HPDE6-E6E7 (cell line): ENCODE results near the gene ANXA4.
"Not testable (repeated sequence)": the region's sequence is repeated elsewhere in the genome, so short reads cannot be mapped to it uniquely, and the experiment has no call there.

Experiments
- DNase-seq: peaks from one replicate; pipeline ENCODE4 v3.0.0; 2011; ENCODE audit warnings: missing footprints; ENCODE audit errors: extremely low spot score

Gene ANXA4

DNA sequence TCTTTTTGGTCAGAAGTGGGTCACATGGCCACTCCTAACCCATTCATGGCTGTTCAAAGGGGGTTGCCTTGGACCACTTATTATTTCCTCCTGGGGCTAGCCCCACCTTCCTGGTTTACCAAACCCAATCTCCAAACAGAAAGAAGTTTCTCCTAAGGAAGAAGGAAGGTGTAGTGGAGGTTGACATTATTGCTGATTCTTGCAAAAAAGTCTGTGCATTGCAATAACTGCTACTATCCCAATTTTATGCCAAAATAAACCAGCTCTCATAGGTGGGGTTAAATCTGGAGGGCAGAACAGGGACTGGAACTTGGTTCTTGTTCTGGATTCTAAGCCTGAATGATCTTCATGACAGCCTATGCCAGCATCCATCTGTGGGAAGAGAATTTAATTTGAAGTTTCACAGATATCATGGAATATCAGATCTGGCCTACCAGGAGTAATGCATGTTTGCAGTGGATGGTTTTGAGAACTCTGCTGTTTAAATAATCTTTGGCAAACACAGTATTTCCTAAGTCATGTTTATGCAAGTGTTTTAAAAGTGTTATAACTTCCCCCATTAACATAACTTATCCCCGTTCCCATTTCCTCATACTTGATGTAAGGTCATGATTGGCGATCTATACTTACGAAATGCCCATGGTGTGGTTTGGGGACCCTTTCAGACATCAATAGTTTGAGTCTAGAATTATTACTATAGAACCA is 11.9 kb downstream of the ANXA4 start:
- DNase-seq = no peak

DNA sequence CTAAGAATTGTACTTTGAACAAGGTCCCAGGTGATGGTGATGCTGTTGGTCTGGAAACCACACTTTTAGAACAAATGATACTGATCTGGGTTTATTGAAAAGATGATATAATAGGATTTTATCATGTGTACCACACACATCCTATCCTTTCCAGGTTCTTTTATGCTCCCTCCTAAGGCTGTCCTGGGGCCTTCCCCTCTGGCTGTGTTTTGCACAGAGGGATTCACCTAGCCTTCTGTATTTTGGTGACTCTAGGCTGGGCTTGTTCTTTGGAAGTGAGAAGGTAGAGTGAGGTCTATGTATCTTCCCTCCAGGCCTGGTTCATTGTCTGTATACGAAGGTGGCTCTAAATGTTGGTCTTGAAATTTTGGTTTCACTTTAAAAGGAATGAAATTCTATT is 12.7 kb downstream of the ANXA4 start:
- DNase-seq = no peak

DNA sequence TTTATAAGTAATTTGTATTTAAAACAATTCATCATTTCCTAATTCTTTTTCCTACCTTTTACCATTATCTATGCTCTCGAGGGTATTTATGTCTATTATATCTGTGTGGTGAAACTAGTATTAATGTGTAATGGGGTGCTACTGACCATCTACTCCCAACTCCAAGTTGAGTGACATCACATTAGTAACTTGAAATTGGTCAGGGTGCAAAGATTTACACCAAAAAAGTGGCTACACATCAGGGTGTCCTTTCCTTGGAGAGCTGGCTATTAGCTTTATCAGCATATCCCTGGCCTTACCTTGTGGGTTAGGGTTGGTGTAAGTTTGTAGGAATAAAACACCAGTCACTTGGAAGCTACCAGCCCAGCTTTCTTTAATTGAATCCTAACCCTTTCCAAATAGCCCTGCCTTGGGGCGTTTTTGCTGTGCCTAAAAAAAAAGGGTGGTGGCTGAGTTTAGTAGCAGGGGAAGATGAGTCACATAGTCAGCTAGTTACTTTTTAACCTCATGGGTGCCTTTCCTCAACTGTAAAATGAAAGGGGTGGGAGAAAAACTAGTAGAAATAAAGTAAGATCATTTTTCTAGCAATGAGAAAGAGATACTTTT is 14.0 kb downstream of the ANXA4 start:
- DNase-seq = peak; percentile 78

DNA sequence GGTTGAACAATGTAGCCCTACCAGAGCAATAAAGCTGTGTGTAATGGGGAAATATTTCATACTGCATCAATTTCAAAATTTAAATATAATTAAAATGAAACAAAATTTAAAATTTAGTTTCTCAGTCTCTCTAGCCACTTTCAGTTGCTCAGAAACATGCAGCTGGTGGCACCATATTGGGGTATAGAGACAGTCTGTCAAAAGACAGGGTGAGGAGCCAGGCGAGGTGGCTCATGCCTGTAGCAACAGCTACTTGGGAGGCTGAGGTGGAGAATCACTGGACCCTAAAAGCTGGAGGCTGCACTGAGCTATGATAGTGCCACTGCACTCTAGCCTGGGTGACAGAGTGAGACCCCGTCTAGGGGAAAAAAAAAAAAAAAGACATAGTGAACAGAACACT is 20.1 kb downstream of the ANXA4 start:
- no peak for DNase-seq

DNA sequence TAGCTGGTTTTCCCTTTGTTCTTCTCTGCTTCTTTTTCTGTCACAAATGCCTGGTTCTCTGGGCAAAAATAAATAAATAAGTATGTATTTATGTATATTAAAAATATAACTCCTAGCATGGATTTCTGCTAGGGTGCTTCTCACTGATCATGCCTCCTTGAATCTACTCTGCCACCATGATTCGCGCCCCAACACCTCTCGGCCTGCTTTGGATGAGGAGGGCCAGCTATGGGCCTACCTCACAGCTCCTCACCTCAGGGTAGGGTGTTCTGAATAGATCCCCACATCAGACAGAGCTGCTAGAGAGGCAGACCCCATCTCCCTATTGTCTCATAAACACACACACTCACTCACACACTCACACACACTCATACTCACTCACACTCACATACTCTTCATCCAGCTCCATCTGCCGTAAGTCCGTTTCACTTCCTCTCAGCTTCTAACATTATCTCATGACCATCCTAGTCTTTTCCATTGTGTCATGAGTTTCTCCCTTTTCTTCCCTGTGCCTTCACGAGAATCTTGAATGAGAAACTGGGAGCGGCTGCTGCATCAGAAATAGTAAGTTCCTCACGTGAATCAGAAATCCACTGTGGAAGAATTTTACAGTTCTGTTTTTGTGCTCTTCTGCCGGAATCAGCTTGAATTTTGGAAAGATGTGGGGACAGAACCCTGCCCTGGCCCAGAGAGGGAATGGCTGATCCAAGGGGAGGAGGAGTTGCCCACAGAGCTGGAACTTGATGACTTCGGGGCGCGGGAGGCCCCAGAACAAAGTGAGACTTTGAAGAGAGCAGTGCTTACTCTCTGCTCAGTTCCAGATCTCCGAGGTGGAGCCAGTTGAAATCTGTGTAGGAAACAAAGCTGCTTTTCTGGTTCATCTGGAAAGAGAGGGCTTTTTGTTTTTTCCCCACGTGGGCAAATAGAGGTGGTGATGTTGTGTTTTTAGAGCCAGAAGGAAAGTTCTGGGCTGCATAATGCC is 20.9 kb downstream of the ANXA4 start:
- DNase-seq = no peak

DNA sequence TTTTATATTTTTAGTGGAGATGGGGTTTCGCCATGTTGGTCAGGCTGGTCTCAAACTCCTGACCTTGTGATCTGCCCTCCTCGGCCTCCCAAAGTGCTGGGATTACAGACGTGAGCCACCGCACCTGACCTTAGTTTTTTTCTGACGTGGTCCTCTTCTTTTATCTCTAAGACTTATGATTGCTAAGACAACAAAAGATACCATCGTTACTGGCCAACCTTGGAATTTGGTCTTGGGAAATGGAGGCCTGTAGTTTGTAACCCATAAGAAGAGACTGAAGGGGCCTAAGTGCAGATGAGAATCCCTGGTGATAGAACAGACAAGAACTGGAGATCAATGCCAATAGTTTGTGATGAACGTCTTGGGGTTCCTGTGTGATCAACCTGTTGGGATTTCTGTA is 21.9 kb downstream of the ANXA4 start:
- DNase-seq = not testable (repeated sequence)

DNA sequence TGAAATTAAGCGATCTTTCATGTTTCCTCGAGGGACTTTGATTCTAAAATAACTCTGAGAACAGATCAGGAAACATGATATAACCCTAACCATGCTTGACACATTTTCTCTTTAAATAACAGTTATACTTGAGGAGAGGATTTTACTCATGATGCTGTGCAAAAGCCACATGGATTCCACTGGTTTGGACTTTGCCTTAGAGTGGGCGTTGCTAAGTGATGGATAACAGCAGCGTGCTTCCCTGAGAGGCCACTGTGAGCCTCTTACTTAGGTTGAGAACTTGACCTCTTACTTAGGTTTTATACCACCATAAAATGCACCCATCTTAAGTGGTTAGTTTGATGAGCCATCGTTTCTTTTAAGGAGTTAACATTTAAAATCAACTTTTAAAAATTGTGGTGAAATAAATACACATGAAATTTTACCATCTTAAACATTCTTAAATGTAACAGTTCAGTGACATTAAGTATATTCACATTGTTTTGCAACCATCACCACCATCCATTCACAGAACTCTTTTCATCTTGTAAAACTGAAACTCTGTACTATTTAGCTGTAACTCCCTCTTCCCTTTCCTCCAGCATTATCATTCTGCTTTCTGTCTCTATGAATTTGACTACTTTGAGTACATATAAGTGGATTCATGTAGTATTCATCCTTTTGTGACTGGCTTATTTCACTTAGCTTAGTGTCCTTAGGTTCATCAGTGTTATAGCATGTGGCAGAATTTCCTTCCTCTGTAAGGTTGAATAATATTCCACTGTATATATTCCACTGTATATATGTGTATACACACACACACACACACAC is 22.6 kb downstream of the ANXA4 start:
- DNase-seq = no peak

DNA sequence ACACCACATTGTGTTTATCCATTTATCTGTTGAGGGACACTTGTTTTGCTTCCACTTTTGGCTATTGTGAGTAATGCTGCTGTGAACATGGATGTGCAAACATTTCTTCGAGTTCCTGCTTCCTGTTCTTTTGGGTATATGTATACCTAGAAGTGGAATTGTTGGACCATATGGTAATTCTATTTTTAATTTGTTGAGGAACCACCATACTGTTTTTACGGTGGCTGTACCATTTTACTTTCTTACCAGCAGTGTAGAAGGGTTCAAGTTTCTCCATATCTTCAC is 23.1 kb downstream of the ANXA4 start:
- DNase-seq = no peak

DNA sequence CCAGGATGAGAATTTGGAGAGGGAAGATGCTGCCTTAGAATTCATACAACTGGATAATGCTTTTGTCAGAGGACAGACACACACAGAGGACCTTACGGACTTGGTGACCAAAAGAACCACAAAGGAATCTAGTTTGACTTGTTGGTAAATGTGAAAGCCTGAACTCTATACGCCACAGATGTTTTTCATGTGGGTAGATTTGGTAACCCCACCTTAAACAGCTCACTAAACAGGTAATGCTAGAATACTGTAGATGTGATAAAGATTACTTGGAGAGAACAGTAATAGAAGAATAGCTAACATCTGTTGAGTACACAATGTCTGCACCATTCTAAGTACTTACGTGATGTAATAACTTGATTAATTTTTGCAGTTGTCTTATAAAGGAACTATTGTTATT is 24.1 kb downstream of the ANXA4 start:
- no peak for DNase-seq

DNA sequence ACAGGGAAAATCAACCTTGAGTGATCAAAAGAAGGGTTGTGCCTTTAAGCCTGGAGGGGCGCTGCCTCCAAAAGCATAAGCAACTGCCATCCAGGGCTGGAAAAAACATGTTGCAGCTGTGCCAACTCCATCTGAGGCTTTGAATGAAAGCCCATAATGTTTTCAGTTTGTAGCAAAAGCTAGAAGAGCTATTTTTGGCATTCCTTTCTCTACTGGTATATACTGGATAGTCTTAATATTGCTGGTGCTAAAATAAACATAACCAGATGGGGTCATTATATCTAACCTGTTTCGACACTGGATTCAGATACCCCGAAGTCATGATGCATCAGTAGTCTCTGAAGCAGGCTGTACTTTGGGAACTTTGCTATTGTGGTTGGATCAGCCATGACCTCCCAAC is 25.1 kb downstream of the ANXA4 start:
- DNase-seq = no peak

DNA sequence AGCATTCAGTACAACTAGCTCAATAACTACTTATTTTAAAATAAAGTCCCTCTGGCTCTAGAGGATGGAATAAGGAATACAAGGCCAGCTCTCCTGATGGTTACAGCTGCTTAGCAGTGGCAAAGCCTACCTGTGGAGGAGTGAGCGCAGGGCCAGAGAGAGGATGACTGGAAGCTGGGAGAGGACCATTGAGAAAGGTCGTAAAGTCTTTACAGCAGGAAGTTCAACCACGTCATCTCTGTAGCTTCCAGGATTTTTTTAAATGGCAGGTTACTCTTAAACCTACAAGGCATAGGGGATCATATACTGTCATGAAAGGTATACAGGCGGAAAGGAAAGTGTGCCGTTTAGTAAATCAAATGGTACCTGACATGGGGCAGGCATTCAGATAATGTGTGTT is 26.3 kb downstream of the ANXA4 start:
- no peak for DNase-seq

DNA sequence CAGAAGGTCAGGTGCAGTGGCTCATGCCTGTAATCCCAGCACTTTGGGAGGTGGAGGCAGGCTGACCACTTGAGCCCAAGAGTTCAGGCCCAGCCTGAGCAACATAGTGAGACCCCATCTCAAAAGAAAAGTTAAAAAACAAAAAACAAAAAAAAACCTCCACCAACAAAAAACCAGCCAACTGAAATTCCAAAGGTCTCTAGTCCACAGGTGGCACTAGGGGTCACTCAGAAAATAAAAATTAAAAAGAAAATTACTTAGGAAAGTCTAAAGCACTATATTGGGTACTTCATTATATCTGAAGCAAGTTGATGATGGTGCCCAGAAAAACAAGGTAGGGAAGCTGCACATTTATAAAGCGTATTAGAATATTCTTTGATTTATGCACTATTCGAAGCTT is 26.9 kb downstream of the ANXA4 start:
- no peak for DNase-seq

DNA sequence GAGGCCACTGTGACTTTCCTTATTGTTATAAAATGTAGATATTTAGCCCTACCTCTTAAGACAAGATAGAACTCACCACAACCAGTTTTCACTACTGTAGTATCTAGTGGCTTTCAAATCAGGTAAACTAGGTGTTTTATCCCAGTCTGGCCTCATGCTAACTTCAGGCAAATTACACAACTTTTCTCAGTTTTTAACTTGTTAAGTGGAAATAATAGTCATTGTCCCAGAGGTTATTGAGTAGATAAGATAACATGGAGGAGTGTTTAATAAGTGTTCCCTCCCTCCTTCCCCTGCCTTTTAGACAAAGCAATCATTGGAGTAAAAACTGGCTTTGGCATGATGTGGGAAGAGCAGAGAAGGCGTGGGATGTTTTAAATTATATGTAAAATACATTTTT is 27.3 kb downstream of the ANXA4 start:
- DNase-seq = no peak

DNA sequence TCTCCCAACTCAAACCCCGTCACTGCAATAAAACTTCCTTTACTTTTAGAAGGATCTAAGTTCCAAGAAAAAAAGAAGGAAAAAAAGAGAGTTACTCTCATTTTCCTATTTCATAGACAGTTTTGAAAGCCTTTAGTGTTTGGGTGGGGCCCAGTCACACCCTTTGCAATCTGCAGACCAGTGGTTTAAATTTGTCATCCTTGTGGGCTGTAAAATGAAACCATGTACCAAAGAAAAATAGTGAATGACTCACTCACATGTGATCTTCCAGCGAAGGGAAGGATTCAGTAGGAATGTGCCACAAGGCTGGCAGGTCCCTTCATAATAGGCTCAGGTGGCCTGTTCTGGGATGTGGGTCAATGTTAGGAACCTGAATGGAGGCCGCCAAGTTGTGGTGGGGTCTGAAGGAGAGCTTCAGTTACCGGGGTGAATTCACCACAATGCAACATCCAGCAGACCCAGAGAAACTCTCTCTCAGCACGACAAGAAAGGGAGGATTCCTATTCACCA is 28.3 kb downstream of the ANXA4 start:
- peak; percentile 73 for DNase-seq

DNA sequence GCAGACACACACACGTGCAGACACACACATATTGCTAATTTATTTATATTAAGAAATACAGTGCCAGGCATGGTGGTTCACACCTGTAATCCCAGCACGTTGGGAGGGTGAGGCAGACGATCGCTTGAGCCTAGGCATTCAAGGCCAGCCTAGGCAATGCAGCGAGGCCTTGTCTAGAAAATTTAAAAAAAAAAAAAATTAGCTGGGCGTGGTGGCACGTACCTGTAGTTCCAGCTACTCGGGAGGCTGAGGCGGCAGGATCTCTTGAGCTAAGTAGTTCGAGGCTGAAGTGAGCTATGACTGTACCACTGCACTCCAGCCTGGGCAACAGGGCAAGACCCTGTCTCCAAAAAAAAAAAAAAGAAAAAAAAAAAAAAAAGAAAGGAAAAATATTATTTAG is 28.8 kb downstream of the ANXA4 start:
- DNase-seq = no peak

DNA sequence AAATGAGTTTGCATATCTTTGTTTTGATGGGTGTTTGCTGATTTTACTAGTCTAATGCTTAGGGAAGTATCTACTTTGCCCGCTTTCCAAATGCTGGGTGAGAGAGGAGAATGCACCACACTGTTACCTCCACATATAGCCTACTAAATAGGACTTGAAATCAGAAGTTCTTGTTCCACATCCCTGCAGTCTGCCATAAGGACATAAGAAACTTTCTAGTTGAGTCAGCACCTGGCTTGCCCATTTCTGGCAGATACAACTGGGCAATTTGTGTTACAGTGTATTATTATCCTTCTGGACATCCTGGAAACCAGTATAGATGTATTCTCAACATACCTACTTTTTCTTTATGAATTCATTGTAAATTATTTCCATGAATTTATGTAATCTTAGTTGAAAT is 29.5 kb downstream of the ANXA4 start:
- DNase-seq = no peak

DNA sequence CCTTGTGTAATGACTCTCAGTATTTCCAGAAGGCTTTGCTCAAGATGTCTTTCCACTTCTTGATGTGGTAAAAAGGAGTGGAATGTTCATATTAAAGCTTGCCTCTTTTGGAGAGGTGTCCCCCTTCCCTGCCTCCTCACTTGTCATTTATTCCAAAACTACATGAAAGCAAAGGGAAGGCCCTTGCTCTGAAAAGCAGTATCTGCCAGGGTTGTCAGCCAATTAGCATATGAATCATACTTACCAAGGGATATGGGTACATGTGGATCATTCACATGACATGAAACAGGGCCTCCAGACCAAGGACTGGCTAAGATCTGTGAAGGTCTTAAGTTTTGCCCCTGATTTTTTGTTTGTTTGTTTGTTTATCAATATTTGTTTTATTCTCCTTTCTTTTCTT is 31.3 kb downstream of the ANXA4 start:
- peak; percentile 34 for DNase-seq

DNA sequence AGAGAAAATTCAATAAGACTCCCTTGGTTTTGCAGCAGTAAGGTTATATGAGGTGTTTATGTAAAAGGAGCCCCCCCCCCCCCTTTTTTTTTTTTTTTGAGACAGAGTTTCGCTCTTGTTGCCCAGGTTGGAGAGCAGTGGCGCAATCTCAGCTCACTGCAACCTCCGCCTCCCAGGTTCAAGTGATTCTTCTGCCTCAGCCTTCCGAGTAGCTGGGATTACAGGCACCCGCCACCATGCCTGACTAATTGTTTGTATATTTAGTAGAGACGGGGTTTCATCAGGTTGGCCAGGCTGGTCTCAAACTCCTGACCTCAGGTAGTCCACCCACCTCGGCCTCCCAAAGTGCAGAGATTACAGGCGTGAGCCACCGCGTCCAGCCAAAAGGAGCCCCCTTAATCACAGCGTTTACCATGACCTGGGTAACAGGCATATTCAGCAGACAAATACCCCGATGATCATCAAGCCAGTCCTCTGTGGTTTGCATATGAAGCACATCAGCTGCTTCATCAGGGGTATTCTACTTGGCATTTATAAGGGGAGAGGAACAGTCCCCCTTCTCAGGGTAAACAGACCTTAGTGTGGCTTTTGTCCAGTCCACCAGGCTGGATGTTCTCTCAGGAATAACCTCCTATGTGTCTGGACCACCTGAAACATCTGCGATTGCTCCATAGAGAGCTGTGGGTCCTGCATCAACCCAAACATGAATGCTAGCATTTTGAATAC is 32.5 kb downstream of the ANXA4 start:
- not testable (repeated sequence) for DNase-seq

DNA sequence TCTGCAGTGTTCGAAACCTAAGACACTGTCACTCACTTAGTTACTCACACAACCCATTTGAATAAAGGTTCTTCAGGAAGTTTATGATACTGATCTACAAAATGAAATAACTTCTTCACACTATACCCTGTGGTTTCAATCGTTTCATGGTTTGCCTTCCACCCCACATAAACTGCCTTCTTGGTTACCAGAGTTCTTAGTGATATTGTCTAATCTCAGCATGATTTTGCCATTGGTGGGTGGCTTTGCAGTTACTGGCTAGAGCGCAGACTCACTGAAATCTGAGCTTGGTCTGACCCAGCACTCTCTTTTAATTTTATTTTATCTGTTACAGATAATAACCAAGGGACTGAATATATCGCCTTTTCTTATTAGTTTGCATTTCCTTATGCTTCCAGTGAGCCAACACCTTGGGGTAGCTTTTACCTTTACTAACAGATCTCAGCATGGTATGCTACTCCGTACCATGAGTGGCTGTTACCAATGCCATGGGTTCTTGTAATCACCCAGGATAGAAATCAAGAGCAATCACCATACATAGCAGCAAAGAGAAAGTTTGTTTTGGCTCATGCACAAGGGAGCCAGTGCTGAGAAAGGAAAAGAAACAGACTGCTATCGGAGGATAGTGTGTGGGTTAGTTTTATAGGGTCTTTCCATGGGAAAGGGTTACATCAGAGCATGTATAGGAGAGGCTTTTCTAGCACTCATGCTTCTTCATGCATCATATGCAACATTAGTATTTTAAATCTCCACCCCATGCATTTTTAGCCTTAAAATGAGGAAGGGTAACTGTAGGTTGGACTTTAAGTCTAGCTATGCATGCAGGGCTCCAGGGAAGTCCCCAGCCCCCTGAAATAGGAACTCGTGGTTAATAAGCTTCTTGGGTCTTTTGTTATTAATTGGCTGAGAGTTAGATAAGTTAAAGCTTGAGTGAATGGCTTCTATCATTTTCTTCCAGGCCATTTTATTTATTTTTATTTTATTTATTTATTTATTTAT is 33.3 kb downstream of the ANXA4 start:
- DNase-seq = no peak
